GM21576 (cell line): ENCODE data around the gene NID2.
A peak's percentile ranks its signal among the peaks of the same experiment; 100 is the strongest.

ENCODE experiments used
- ATAC-seq: cut with Tn5 transposase; IDR thresholded peaks from one replicate; pipeline ENCODE4 v1.9.1; 2021; ENCODE audit warnings: mild to moderate bottlenecking, moderate library complexity; ENCODE audit not compliant: unreplicated experiment

NID2 gene

GRCh38 chr14:52005625-52006024 is 63.2 kb downstream of the NID2 start:
- ATAC-seq, result no peak

- ATAC-seq, result no peak
Measured at GRCh38 chr14:52003324-52003723, 65.5 kb downstream of the NID2 start.

- no peak for ATAC-seq
Measured at GRCh38 chr14:52002542-52002941, 66.3 kb downstream of the NID2 start.

- no peak for ATAC-seq
Measured at GRCh38 chr14:52000696-52001095, 68.2 kb downstream of the NID2 start.

GRCh38 chr14:52000019-52000582 is 68.8 kb downstream of the NID2 start:
- ATAC-seq, result no peak

GRCh38 chr14:51999084-51999483 is 69.8 kb downstream of the NID2 start:
- ATAC-seq, result no peak

- ATAC-seq, result no peak
Measured at GRCh38 chr14:51998348-51998747, 70.5 kb downstream of the NID2 start.

- ATAC-seq, result no peak
Measured at GRCh38 chr14:51996148-51996746, 72.6 kb downstream of the NID2 start.

GRCh38 chr14:51993285-51993920 is 75.5 kb downstream of the NID2 start:
- no peak for ATAC-seq

GRCh38 chr14:51990488-51990887 is 78.4 kb downstream of the NID2 start:
- no peak for ATAC-seq

GRCh38 chr14:51989293-51990234 is 79.3 kb downstream of the NID2 start, which contains the start of gene RTRAF:
Gene RTRAF (plus strand): TSS chr14:51989546. CDS start chr14:51989640, 94 bp downstream.
- ATAC-seq, result peak; percentile 95

- ATAC-seq, result no peak
Measured at GRCh38 chr14:51988221-51988620, 80.6 kb downstream of the NID2 start.

- peak; percentile 49 for ATAC-seq
Measured at GRCh38 chr14:51981218-51981854, 87.5 kb downstream of the NID2 start.

- ATAC-seq, result no peak
Measured at GRCh38 chr14:51979088-51979709, 89.7 kb downstream of the NID2 start.

GRCh38 chr14:51978681-51979085 is 90.2 kb downstream of the NID2 start:
- no peak for ATAC-seq

- no peak for ATAC-seq
Measured at GRCh38 chr14:51977075-51977474, 91.8 kb downstream of the NID2 start.

- ATAC-seq, result no peak
Measured at GRCh38 chr14:51972566-51972965, 96.3 kb downstream of the NID2 start.

GRCh38 chr14:51969852-51970540 is 98.9 kb downstream of the NID2 start:
- no peak for ATAC-seq

GRCh38 chr14:51967521-51967920 is 101.3 kb downstream of the NID2 start:
- no peak for ATAC-seq

- ATAC-seq, result no peak
Measured at GRCh38 chr14:51963286-51963685, 105.6 kb downstream of the NID2 start.
